ENCODE data around the gene C12orf57.

C12orf57 gene

DNA sequence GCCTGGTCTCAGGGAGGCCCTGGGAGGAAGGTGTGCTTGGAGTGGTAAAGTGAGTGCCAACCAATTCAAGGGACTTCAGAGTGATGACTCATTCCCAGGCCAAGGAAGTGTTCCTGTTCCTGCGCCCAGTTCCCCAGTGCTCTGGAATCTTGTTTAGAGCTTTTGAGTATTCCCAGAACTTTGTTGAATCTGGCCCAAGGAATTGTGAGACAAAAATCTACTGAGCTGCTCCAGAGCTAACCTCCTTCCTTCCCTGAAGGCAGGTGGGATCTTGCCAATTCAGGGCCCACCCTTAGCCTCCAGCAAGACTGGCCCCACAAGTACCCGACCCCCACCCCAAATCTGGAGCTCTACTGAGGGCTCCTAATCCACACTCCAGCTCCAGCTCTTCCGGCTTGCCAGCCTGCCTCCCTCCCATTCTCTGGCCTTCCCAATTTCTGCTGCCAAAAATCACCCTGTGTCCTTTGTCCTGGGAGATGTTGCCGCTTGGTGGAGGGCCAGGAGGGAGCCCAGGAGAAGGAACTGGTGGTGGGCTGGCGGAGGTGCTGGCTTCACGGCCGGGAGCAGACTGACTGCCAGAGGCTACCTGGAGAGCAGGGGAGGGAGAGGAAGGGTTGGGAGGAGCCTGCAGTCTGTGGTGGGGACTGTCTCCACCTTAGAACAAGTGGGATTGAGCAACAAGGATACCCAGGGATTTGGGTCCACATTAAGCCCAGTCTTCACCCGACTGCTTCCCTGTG, 18.1 kb upstream of the C12orf57 start:
- Mint-ChIP-seq H3K36me3 (ENCODE audit: low read depth) (peaks cover 25% of the 10 kb centered on the region), H3K4me3 (peak overlapping the region; percentile 85)

GRCh38 chr12:6927379-6928021, 16.3 kb upstream of the C12orf57 start, which contains the start of gene ATN1:
Gene ATN1, plus strand, starts transcription at chr12:6927959. Its CDS starts 6,043 bp downstream, at chr12:6934002.
- Mint-ChIP-seq H3K27me3 (ENCODE audit: low read depth) (no peaks in the 10 kb centered on the region), H3K36me3 (ENCODE audit: low read depth) (peaks cover 12% of the 10 kb centered on the region), H3K9me3 (no peaks in the 10 kb centered on the region), H3K4me3 (peak within 1 kb of the TSS; percentile 90), H3K27ac (peak within 1 kb of the TSS; percentile 87), H3K4me1 (ENCODE audit: low read depth) (peaks cover 49% of the 10 kb centered on the region)
- peak; percentile 37 for DNase-seq (ENCODE audit: low spot score)

More for the DNA sequence above, 18.1 kb upstream of the C12orf57 start:
- Mint-ChIP-seq H3K4me1 (ENCODE audit: low read depth) (peaks cover 37% of the 10 kb centered on the region), H3K27ac (no peak overlapping the region), H3K27me3 (ENCODE audit: low read depth) (no peaks in the 10 kb centered on the region), H3K9me3 (no peaks in the 10 kb centered on the region)
- no peak for DNase-seq (ENCODE audit: low spot score)

DNA sequence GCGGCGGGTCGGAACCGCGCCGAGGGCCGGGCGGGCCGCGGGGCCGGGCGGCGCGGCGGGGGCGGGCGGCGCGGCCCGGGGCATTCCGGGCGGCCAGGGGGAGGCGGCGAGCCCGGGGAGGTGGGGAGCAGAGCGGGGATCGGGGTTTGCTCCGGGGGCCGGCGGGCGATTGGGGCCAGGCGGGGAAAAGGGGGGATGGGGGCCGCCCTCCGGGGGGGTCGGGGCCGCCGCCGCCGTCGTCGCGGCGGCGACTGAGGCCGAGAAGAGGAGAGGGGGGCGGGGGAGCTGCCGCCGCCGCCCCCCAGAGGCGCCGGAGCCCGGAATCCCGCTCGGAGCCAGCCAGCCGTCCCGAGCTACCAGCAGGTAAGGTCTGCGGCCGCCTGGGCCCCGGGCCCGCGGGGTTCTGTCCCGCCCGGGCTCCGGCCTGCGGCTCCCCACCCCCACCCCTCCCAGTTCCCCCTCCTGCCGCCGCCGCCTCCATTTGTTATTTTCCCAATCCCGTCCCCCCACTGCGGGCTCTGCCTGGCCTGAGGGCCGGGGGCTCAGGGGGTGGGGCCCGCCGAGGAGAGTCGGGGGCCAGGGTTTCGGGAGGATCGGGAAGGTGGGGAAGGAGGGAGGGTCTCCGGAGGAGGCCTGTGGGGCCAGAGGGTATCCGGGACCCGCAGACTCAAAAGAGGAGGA, 15.7 kb upstream of the C12orf57 start:
- peak overlapping the region; percentile 90 for H3K4me3 Mint-ChIP-seq
- peaks cover 6% of the 10 kb centered on the region for H3K36me3 Mint-ChIP-seq (ENCODE audit: low read depth)
- peak overlapping the region; percentile 86 for H3K27ac Mint-ChIP-seq
- DNase-seq (ENCODE audit: low spot score): no peak
- peaks cover 54% of the 10 kb centered on the region for H3K4me1 Mint-ChIP-seq (ENCODE audit: low read depth)
- H3K27me3 Mint-ChIP-seq (ENCODE audit: low read depth): no peaks in the 10 kb centered on the region
- no peaks in the 10 kb centered on the region for H3K9me3 Mint-ChIP-seq

- H3K36me3 Mint-ChIP-seq (ENCODE audit: low read depth): peaks cover 8% of the 10 kb centered on the region
- no peaks in the 10 kb centered on the region for H3K27me3 Mint-ChIP-seq (ENCODE audit: low read depth)
- H3K4me3 Mint-ChIP-seq: peak overlapping the region; percentile 90
- H3K27ac Mint-ChIP-seq: peak overlapping the region; percentile 86
- H3K9me3 Mint-ChIP-seq: no peaks in the 10 kb centered on the region
- no peak for DNase-seq (ENCODE audit: low spot score)
- peaks cover 60% of the 10 kb centered on the region for H3K4me1 Mint-ChIP-seq (ENCODE audit: low read depth)
Observed at GRCh38 chr12:6928703-6929407, 15.0 kb upstream of the C12orf57 start.

DNA sequence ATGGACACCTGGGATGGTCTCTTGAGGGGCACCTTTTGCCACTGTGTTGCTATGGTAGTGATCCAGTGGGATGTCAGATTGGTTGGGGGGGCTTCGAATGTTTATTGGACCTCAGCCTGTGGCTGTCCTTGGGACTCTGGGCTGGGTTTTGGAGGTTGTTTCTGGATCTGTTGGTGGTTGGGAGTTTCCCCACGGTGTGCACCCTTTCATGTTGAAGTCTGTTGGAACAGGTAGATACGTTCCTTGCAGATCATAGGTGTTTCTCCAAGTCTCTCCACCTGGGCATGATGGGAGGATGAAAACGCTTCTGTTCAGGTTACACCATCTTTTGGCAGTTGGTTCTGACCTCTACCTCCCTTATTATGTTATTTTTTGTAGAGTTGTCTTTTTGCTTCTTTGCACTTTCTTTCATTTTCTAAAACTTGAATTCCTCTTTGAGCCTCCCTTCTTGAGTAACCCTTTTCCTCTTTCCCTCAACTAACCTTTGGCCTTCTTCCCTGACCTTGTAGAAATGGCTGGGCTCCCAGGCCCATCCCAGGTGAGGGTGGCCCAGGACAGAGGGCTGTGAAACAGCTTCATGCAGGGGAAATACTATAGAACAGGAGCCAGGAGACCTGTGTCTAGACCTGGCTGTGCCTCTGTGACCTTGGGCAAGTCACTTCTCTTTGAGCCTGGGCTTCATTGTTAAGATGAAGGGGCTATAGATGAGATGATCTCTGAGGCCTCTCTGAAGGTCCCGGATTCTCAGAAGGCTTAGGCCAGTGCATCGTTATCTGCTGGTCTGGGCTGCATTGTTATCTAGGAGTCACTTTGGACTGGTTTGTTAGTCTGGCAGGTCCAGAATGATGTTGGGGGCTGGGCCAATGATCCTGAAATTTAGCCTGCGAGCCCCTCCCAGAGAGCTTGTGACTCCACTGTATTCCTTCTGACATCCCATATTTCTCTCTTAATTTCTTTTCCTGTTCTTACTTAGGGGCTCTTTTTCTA, 14.1 kb upstream of the C12orf57 start:
- Mint-ChIP-seq H3K9me3 (no peaks in the 10 kb centered on the region), H3K36me3 (ENCODE audit: low read depth) (peaks cover 15% of the 10 kb centered on the region), H3K4me1 (ENCODE audit: low read depth) (peaks cover 59% of the 10 kb centered on the region), H3K4me3 (peak overlapping the region; percentile 90), H3K27me3 (ENCODE audit: low read depth) (no peaks in the 10 kb centered on the region), H3K27ac (peak overlapping the region; percentile 82)
- DNase-seq (ENCODE audit: low spot score): no peak

- Mint-ChIP-seq H3K4me1 (ENCODE audit: low read depth) (peaks cover 66% of the 10 kb centered on the region), H3K4me3 (peak overlapping the region; percentile 38), H3K36me3 (ENCODE audit: low read depth) (peaks cover 34% of the 10 kb centered on the region), H3K27me3 (ENCODE audit: low read depth) (no peaks in the 10 kb centered on the region), H3K27ac (peak overlapping the region; percentile 88), H3K9me3 (no peaks in the 10 kb centered on the region)
- no peak for DNase-seq (ENCODE audit: low spot score)
Observed at GRCh38 chr12:6932766-6933165, 11.1 kb upstream of the C12orf57 start.

GRCh38 chr12:6934110-6934509, 9.7 kb upstream of the C12orf57 start:
- H3K4me1 Mint-ChIP-seq (ENCODE audit: low read depth): peaks cover 63% of the 10 kb centered on the region
- H3K27ac Mint-ChIP-seq: peak overlapping the region; percentile 79
- H3K4me3 Mint-ChIP-seq: no peak overlapping the region
- no peak for DNase-seq (ENCODE audit: low spot score)
- H3K36me3 Mint-ChIP-seq (ENCODE audit: low read depth): peaks cover 33% of the 10 kb centered on the region
- H3K27me3 Mint-ChIP-seq (ENCODE audit: low read depth): no peaks in the 10 kb centered on the region
- H3K9me3 Mint-ChIP-seq: no peaks in the 10 kb centered on the region

DNA sequence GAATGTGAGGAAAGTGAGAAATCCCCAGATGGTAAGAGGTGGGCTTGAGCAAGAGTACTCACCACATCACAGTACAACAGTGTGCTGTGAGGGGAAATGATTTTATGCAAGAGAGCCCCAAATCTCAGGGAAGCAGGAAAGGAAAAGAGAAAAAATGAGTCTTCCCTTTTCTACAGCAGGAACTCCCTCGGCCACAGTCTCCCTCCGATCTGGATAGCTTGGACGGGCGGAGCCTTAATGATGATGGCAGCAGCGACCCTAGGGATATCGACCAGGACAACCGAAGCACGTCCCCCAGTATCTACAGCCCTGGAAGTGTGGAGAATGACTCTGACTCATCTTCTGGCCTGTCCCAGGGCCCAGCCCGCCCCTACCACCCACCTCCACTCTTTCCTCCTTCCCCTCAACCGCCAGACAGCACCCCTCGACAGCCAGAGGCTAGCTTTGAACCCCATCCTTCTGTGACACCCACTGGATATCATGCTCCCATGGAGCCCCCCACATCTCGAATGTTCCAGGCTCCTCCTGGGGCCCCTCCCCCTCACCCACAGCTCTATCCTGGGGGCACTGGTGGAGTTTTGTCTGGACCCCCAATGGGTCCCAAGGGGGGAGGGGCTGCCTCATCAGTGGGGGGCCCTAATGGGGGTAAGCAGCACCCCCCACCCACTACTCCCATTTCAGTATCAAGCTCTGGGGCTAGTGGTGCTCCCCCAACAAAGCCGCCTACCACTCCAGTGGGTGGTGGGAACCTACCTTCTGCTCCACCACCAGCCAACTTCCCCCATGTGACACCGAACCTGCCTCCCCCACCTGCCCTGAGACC, 8.2 kb upstream of the C12orf57 start:
- DNase-seq (ENCODE audit: low spot score): no peak
- H3K36me3 Mint-ChIP-seq (ENCODE audit: low read depth): peaks cover 35% of the 10 kb centered on the region
- H3K27me3 Mint-ChIP-seq (ENCODE audit: low read depth): no peaks in the 10 kb centered on the region
- no peaks in the 10 kb centered on the region for H3K9me3 Mint-ChIP-seq
- peak overlapping the region; percentile 85 for H3K4me3 Mint-ChIP-seq
- peaks cover 54% of the 10 kb centered on the region for H3K4me1 Mint-ChIP-seq (ENCODE audit: low read depth)
- peak overlapping the region; percentile 98 for H3K27ac Mint-ChIP-seq

DNA sequence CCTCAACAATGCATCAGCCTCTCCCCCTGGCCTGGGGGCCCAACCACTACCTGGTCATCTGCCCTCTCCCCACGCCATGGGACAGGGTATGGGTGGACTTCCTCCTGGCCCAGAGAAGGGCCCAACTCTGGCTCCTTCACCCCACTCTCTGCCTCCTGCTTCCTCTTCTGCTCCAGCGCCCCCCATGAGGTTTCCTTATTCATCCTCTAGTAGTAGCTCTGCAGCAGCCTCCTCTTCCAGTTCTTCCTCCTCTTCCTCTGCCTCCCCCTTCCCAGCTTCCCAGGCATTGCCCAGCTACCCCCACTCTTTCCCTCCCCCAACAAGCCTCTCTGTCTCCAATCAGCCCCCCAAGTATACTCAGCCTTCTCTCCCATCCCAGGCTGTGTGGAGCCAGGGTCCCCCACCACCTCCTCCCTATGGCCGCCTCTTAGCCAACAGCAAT, 7.6 kb upstream of the C12orf57 start:
- peak overlapping the region; percentile 98 for H3K27ac Mint-ChIP-seq
- H3K36me3 Mint-ChIP-seq (ENCODE audit: low read depth): peaks cover 34% of the 10 kb centered on the region
- H3K9me3 Mint-ChIP-seq: no peaks in the 10 kb centered on the region
- no peaks in the 10 kb centered on the region for H3K27me3 Mint-ChIP-seq (ENCODE audit: low read depth)
- peaks cover 49% of the 10 kb centered on the region for H3K4me1 Mint-ChIP-seq (ENCODE audit: low read depth)
- DNase-seq (ENCODE audit: low spot score): no peak
- peak overlapping the region; percentile 85 for H3K4me3 Mint-ChIP-seq

GRCh38 chr12:6936636-6937480, 7.0 kb upstream of the C12orf57 start:
- H3K36me3 Mint-ChIP-seq (ENCODE audit: low read depth): peaks cover 34% of the 10 kb centered on the region
- H3K4me3 Mint-ChIP-seq: peak overlapping the region; percentile 85
- H3K27ac Mint-ChIP-seq: peak overlapping the region; percentile 98
- no peaks in the 10 kb centered on the region for H3K9me3 Mint-ChIP-seq
- no peaks in the 10 kb centered on the region for H3K27me3 Mint-ChIP-seq (ENCODE audit: low read depth)
- peak; percentile 62 for DNase-seq (ENCODE audit: low spot score)
- H3K4me1 Mint-ChIP-seq (ENCODE audit: low read depth): peaks cover 49% of the 10 kb centered on the region

DNA sequence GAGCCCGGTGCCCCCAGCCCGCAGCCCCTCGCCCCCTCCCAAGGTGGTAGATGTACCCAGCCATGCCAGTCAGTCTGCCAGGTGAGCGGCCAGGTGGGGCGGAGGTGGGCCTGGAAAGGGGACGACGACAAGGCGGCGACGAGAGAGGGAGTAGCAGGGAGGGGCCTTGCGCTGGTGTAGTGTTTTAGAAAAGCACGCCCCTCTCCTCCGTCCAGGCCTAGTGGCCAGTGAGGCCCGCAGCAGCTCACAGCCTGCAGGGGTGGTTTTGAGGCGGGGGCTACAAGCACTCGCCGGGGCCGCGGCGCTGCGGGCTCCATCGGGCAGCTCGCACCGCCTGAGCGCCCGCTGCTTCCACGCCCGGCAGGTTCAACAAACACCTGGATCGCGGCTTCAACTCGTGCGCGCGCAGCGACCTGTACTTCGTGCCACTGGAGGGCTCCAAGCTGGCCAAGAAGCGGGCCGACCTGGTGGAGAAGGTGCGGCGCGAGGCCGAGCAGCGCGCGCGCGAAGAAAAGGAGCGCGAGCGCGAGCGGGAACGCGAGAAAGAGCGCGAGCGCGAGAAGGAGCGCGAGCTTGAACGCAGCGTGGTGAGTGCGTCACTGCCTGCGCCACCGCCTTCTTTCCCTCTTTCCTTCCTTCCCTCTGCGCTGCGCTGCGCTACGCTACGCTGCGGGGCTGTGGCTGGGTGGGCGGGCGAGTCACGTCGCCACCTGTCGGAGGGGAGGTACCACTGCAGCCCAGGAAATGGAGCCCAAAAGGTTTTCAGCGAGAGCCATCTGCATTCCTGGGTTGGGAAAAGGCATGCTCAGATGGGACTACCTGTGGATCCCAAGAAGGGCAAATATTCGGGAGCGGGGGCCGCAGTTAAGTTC, 6.1 kb upstream of the C12orf57 start:
- H3K9me3 Mint-ChIP-seq: no peaks in the 10 kb centered on the region
- peaks cover 34% of the 10 kb centered on the region for H3K36me3 Mint-ChIP-seq (ENCODE audit: low read depth)
- H3K27me3 Mint-ChIP-seq (ENCODE audit: low read depth): no peaks in the 10 kb centered on the region
- peak overlapping the region; percentile 85 for H3K4me3 Mint-ChIP-seq
- peaks cover 44% of the 10 kb centered on the region for H3K4me1 Mint-ChIP-seq (ENCODE audit: low read depth)
- peak overlapping the region; percentile 98 for H3K27ac Mint-ChIP-seq
- peak; percentile 92 for DNase-seq (ENCODE audit: low spot score)
